OCI-LY3 (cell line): ENCODE measurements around the gene ITGAE.

Experiments
- H2AFZ ChIP-seq: fragments of 200-600, 300-600 bp; shearing (Covaris generic); 2 replicates; pipeline ENCODE4 v1.6.0; 2014; ENCODE audit warnings: antibody characterized with exemption, low read depth, low read length
- H3K27ac ChIP-seq: fragments of 200-600, 300-600 bp; sonication (generic); 2 replicates; pipeline ENCODE4 v1.5.1; 2014; ENCODE audit warnings: mild to moderate bottlenecking, low read length, moderate library complexity, mixed read lengths
- H3K27me3 ChIP-seq: fragments of 200-600, 300-600 bp; sonication (generic); 2 replicates; pipeline ENCODE4 v1.6.1; 2014; ENCODE audit warnings: low read depth, low read length, mixed read lengths
- H3K36me3 ChIP-seq: fragments of 200-600, 300-600 bp; sonication (generic); replicated peaks from 2 replicates; pipeline ENCODE3; 2014; ENCODE audit warnings: low read depth, low read length, mixed read lengths
- H3K4me1 ChIP-seq: fragments of 300-600, 200-600 bp; sonication (generic); 2 replicates; pipeline ENCODE4 v1.6.1; 2014; ENCODE audit warnings: low read length, mixed read lengths
- H3K4me2 ChIP-seq: fragments of 200-600, 300-600 bp; sonication (generic); 2 replicates; pipeline ENCODE4 v1.6.1; 2014; ENCODE audit warnings: low read length, mixed read lengths
- H3K4me3 ChIP-seq: fragments of 300-600, 200-600 bp; sonication (generic); 2 replicates; pipeline ENCODE4 v1.5.1; 2014; ENCODE audit warnings: antibody characterized with exemption, mild to moderate bottlenecking, low read length, moderate library complexity
- H3K79me2 ChIP-seq: fragments of 300-600, 200-600 bp; shearing (Covaris generic); 2 replicates; pipeline ENCODE4 v1.6.1; 2014; ENCODE audit warnings: mild to moderate bottlenecking, low read length, mixed read lengths
- H3K9ac ChIP-seq: fragments of 300-600, 200-600 bp; shearing (Covaris generic); 2 replicates; pipeline ENCODE4 v1.6.0; 2014; ENCODE audit warnings: mild to moderate bottlenecking, low read length, moderate library complexity
- H3K9me3 ChIP-seq: fragments of 200-600, 300-600 bp; shearing (Covaris generic); 2 replicates; pipeline ENCODE4 v1.6.1; 2014; ENCODE audit warnings: low read length, mixed read lengths; ENCODE audit not compliant: insufficient read depth
- H4K20me1 ChIP-seq: fragments of 200-600, 300-600 bp; sonication (generic); 2 replicates; pipeline ENCODE4 v1.6.1; 2016; ENCODE audit warnings: low read length, mixed read lengths; ENCODE audit not compliant: insufficient read depth
- CTCF ChIP-seq: fragments of 200-600, 300-600 bp; sonication (generic); IDR thresholded peaks from 2 replicates; pipeline ENCODE4 v1.5.1; 2014; ENCODE audit warnings: antibody characterized with exemption, low read length, low read depth
- EZH2phosphoT487 ChIP-seq: fragments of 200-600 bp; shearing (Covaris generic); IDR thresholded peaks from 2 replicates; pipeline ENCODE4 v1.6.1; 2018; ENCODE audit warnings: antibody characterized with exemption, mixed run types, low read depth

ITGAE gene

GRCh38 chr17:3808701-3809100, 7.7 kb upstream of the ITGAE start:
- Histone ChIP-seq H3K4me3 (no peak overlapping the region), H3K4me1 (no peaks in the 10 kb centered on the region), H3K27ac (no peak overlapping the region), H3K27me3 (no peaks in the 10 kb centered on the region), H3K9ac (no peak overlapping the region), H4K20me1 (no peaks in the 10 kb centered on the region), H2AFZ (no peak overlapping the region), H3K36me3 (peaks cover 5% of the 10 kb centered on the region), H3K9me3 (no peaks in the 10 kb centered on the region), H3K79me2 (no peaks in the 10 kb centered on the region), H3K4me2 (no peak overlapping the region)
- TF ChIP-seq CTCF (no peak), EZH2phosphoT487 (no peak)

GRCh38 chr17:3805581-3805980, 4.6 kb upstream of the ITGAE start:
- no peak for TF ChIP-seq EZH2phosphoT487
- TF ChIP-seq CTCF: no peak
- Histone ChIP-seq H3K9ac (no peak overlapping the region), H2AFZ (no peak overlapping the region), H3K27ac (no peak overlapping the region), H3K27me3 (no peaks in the 10 kb centered on the region), H4K20me1 (no peaks in the 10 kb centered on the region), H3K79me2 (no peaks in the 10 kb centered on the region), H3K4me1 (no peaks in the 10 kb centered on the region), H3K9me3 (no peaks in the 10 kb centered on the region), H3K4me2 (no peak overlapping the region), H3K36me3 (peaks cover 5% of the 10 kb centered on the region), H3K4me3 (no peak overlapping the region)

GRCh38 chr17:3804503-3804931, 3.5 kb upstream of the ITGAE start:
- no peaks in the 10 kb centered on the region for H3K79me2 ChIP-seq
- no peak overlapping the region for H3K9ac ChIP-seq
- no peak overlapping the region for H3K4me2 ChIP-seq
- no peak for TF ChIP-seq CTCF
- TF ChIP-seq EZH2phosphoT487: no peak
- H4K20me1 ChIP-seq: no peaks in the 10 kb centered on the region
- H3K36me3 ChIP-seq: no peaks in the 10 kb centered on the region
- H3K9me3 ChIP-seq: no peaks in the 10 kb centered on the region
- no peak overlapping the region for H2AFZ ChIP-seq
- H3K4me1 ChIP-seq: no peaks in the 10 kb centered on the region
- H3K27me3 ChIP-seq: no peaks in the 10 kb centered on the region
- no peak overlapping the region for H3K27ac ChIP-seq
- no peak overlapping the region for H3K4me3 ChIP-seq

- Histone ChIP-seq H3K27ac (no peak overlapping the region), H3K4me2 (no peak overlapping the region), H3K4me1 (no peaks in the 10 kb centered on the region), H4K20me1 (no peaks in the 10 kb centered on the region), H3K36me3 (no peaks in the 10 kb centered on the region), H3K4me3 (no peak overlapping the region), H3K9me3 (no peaks in the 10 kb centered on the region), H2AFZ (no peak overlapping the region), H3K27me3 (no peaks in the 10 kb centered on the region), H3K9ac (no peak overlapping the region), H3K79me2 (no peaks in the 10 kb centered on the region)
- TF ChIP-seq EZH2phosphoT487 (no peak), CTCF (no peak)
Observed at GRCh38 chr17:3803308-3803640, 2.3 kb upstream of the ITGAE start.
